GM21737 (cell line): ENCODE measurements around the gene TNFRSF21.
"Not testable (repeated sequence)": the region's sequence is repeated elsewhere in the genome, so short reads cannot be mapped to it uniquely, and the experiment has no call there.

Experiments
- ATAC-seq: cut with Tn5 transposase; IDR thresholded peaks from one replicate; pipeline ENCODE4 v1.9.1; 2021; ENCODE audit warnings: mild to moderate bottlenecking, moderate library complexity; ENCODE audit not compliant: unreplicated experiment

TNFRSF21 gene

DNA sequence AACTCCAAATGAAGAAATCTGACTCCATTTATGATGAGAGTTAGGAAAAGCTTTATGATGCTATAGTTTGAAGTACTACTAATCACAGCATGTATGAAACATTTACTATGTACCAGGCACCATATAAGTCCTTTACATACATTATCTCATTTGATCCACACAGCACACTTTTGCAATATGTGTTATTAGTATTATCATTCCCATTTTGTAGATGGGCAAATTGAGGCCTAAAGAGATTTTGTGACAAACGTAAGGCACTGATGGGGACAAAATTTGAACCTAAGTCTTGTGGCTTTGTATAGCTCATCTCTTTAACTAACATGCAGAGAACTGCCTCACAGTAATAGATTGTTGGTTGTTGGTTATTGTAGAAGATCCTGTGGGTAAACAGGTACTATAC lies 14.2 kb upstream of the TNFRSF21 start:
- no peak for ATAC-seq

GRCh38 chr6:47323321-47323720 lies 13.6 kb upstream of the TNFRSF21 start:
- no peak for ATAC-seq

GRCh38 chr6:47321577-47321976 lies 11.9 kb upstream of the TNFRSF21 start:
- ATAC-seq: no peak

DNA sequence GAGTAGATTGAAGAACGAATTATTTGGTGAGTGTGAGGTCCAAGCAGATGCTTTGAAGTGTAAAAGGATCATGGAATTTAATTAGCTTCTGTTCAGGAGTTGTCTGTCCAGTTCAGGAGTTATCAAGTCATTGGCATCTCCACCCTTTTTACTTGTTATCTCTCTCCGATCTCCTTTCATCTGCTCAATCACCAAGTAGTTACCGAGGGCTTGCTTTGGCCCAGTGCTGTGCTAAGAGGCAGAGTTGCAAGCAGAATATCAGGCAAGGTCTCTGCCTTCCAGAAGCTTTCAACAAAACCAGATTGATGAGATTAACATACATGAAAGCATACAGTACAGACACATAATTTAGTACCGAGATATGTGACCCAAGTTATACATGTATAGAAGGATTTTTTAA lies 10.2 kb upstream of the TNFRSF21 start:
- ATAC-seq: no peak

DNA sequence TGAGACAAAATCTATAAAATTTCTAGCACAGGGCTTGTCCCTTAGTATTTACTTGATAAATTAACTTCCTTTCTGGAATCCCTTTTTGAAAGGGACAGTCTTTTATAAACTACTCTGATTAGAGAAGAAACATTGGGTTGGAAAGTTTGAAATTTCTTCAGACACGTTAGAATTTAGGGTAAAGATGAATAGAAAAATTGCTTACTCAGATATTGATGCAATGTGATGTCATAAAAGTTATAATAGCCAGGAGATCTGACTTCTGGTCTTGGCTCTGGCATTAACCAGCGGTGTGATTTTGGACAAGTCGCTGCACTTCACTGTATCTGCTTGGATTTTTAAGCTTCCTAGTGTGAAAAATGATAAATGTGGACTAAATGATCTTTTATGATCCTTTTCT lies 9.7 kb upstream of the TNFRSF21 start:
- no peak for ATAC-seq

DNA sequence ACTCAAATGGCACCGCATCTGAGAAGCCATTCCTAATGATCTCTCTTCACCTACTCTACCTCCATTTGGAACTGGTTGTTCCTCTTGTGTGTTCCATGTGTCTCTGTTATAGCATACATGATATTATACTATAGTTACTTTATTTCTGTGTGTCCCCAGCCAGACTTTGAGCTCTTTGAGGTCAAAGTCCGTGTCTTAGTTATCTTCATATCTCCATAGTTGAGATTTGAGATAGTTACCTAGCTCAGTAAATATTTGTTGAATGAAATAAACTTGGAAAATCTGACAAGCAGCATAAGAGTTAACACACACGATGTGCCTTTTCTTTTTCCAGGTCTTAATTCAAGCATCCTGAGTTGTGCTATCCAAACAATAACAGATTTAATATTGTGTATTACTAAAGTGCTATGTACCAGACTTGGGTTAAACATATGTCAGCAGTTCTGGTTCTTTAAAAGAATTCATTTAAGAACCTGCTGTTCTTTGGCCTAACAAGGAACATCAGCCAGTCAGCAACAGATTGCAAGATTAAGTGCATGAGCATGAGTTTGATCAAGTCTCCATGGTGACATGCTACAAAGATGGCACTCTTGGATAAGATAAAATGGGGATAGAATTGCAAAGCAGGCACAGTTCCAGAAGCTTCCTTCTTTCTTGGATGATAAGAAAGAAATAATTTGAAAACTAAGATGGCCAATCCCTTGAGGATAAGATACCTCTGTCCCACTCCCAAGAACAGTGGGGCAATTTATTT lies 8.7 kb upstream of the TNFRSF21 start:
- ATAC-seq: no peak

DNA sequence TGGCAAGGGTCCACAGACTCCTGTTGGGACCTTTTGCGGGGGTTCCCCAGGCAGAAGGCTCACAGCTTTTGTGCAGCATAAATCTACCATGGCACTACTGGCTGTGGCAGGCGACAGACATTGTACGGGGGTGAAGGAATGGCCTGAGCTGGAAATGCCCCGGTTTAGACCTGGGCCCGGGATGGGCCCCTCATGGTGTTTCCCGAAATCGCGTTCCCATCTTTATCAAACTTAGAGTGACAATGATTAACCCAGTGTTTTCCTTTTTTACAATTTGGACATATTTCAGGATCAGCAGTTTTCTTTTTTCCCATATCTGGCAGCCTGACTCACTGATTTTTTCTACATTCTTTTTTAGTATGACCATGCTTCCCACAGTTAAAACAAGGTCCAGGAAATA lies 5.5 kb upstream of the TNFRSF21 start:
- not testable (repeated sequence) for ATAC-seq

DNA sequence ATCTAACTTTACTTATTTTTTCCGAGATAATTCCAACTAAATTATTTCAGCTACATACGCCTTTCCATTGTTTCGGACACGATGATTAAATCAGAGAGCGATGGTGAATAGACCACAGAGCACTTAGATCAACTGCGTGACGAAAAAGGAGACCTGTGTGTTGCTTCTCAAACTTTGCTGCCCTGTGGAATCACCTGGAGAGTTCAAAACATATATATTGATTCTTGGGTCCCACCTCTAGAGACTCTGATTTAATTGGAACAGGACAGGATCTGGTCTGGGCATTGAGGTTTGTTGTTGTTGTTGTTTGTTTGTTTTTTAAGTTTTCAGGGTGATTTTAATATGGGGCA lies 401 bp upstream of the TNFRSF21 start:
- ATAC-seq: no peak

DNA sequence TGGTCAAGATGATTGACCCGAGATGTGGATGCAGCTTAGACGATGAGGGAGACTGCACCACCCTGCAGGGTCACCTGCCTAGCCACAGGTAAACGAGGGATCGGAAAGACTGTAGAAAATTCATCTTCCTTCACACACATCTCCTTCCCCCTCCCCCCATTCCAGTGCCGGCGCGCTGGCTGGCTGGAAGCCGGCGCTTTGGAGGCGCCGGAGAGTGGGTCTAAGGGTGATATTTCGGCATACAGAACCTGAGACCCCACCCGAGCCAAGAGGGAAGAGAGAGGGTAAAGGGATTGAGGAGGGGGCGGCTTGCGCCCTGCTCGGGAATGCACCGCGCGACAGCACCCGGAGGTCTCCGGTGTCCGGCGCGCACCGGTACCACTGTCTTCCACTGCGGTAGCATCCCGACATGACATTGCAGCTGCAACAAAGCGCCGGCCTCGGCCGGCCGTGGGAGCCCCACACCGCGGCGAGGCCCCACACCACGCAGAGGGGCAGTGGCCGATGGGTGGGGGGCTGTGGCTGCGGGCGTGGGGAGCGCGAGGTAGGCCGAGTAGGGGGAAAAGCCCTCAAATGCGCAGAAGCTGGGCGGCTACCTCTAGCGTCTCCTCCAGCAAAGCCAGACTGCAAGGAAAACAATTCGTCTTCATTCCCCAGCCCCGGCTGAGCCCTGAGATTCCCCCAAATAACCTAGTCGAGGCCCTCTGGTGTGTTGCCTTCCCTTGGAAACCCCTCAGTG lies 984 bp downstream of the TNFRSF21 start:
- ATAC-seq: peak; percentile 3

DNA sequence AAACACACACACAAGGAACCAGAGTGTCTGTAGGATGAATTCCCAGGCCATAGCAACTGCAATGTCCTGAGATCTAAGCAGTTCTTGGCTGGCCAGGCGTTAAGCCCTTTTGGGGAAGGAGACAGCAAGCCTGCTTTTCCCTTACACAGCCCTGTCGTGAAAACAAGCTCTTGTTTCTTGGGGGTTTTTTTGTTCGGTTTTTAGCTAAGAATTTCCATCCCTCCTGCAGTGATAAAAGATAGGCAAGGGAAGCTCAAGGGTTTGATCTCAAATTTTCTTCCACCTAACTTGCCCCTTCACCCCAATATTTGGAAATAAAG lies 1.5 kb downstream of the TNFRSF21 start:
- ATAC-seq: no peak

GRCh38 chr6:47307362-47308197 lies 2.1 kb downstream of the TNFRSF21 start:
- ATAC-seq: no peak

- no peak for ATAC-seq
Measured at GRCh38 chr6:47306887-47307286, 2.8 kb downstream of the TNFRSF21 start.

- ATAC-seq: no peak
Measured at GRCh38 chr6:47303861-47304260, 5.8 kb downstream of the TNFRSF21 start.

DNA sequence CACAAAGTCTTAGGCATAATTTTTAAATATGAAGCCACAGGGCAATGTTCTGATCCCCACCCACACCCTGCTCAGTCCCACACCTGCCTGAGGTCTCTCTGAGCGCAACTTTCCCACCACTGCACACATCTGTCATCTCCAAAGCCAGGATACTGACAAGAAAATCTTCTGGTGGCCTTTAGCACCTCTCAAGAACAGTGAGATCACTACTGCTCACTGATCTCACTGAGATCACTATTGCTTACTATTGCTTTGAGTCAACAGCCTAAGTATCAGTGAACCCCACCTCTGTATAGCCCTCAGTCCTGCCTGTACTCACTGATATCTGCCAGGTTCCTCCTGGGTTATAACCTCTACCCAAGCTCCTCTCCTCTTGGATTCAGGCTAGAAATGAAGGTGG lies 6.4 kb downstream of the TNFRSF21 start:
- ATAC-seq: no peak

- peak; percentile 51 for ATAC-seq
Measured at GRCh38 chr6:47302043-47302442, 7.7 kb downstream of the TNFRSF21 start.

DNA sequence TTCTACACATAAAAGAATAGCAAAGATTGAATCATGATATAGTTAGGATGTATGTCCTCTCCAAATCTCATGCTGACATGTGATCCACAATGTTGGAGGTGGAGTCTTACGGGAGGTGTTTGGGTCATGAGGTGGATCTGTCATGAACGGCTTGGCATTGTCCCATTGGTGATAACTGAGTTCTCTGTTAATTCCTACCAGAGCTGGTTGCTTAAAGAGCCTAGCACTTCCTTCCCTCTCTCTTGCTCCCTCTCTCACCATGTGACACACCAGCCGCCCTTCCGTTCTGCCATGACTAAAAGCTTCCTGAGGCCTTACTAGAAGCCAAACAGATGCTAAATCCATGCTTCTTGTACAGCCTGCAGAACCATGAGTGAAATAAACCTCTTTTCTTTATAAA lies 8.3 kb downstream of the TNFRSF21 start:
- ATAC-seq: no peak

GRCh38 chr6:47300417-47300816 lies 9.3 kb downstream of the TNFRSF21 start:
- no peak for ATAC-seq

- ATAC-seq: no peak
Measured at GRCh38 chr6:47299965-47300364, 9.7 kb downstream of the TNFRSF21 start.

DNA sequence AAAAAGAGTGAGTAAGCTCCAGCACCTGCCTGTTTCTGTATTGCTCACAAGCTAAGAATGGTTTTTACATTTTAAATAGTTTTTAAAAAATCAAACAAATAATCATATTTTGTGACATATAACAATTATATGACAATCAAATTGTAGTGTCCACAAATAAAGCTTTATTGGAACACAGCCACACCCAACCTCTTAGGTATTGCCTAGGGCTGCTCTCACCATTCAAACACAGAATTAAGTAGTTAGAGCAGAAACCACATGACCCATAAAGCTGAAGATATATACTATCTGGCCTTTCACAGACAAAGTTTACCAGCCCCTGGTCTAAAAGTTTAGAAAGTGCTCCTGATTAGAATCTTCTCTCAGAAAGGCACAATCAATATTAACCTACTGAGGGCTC lies 11.2 kb downstream of the TNFRSF21 start:
- ATAC-seq: no peak

- no peak for ATAC-seq
Measured at GRCh38 chr6:47294990-47295389, 14.7 kb downstream of the TNFRSF21 start.

- no peak for ATAC-seq
Measured at GRCh38 chr6:47292944-47293343, 16.8 kb downstream of the TNFRSF21 start.

GRCh38 chr6:47292027-47292426 lies 17.7 kb downstream of the TNFRSF21 start:
- ATAC-seq: no peak
